Fibroblast of pulmonary artery (primary cell): ENCODE results near the gene MTMR2.
A peak's percentile ranks its signal among the peaks of the same experiment; 100 is the strongest.

ENCODE experiments used
- DNase-seq: peaks from one replicate; pipeline ENCODE4 v3.0.0-alpha.2; 2010; ENCODE audit warnings: low read depth
- H3K4me3 ChIP-seq: replicated peaks from 2 replicates; pipeline ENCODE4 v1.5.1; 2011; ENCODE audit warnings: low read depth, mild to moderate bottlenecking, control low read depth, low read length, moderate library complexity
- TF ChIP-seq, protein P1 (sequence below): IDR thresholded peaks from 2 replicates; pipeline ENCODE4 v1.5.1; 2011; ENCODE audit warnings: mild to moderate bottlenecking, control low read depth, low read length, inconsistent platforms; ENCODE audit errors: missing control alignments

The MTMR2 gene

DNA sequence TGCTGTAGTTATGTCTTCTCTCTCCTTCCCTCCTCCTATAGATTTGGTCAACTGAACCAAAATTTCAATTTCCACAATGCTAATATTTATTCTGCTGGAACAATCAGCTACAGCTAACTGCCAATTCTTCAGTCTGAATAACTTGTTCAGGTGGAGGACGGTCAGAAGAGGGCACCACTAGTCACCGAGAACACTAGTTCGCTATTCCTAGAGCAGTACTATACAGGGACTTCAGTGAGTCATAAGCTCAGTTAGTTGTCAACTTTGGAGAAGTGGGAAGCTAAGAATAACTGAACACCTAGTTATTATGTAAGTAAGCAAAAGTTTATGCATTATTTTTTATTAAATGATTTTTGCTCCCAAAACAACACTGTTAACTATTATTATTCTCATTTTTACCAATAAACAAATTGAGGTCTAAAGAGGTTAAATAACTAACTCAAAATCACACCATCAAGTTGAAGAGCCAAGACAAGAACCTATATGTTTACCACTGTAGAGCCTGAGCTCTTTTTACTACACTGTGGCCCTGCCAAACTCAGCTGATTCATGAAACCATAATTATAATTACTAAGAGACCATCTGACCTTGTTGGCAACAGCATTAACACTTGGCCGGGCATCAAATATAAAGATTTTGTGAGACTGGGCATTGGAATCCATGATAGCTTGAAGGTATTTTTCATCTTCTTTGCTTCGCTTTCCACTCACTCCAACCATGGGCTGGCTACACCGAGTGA is 74.7 kb downstream of the MTMR2 start:
- H3K4me3 ChIP-seq = no peak overlapping the region
- peak; percentile 88 for DNase-seq
- TF ChIP-seq, protein P1, sequence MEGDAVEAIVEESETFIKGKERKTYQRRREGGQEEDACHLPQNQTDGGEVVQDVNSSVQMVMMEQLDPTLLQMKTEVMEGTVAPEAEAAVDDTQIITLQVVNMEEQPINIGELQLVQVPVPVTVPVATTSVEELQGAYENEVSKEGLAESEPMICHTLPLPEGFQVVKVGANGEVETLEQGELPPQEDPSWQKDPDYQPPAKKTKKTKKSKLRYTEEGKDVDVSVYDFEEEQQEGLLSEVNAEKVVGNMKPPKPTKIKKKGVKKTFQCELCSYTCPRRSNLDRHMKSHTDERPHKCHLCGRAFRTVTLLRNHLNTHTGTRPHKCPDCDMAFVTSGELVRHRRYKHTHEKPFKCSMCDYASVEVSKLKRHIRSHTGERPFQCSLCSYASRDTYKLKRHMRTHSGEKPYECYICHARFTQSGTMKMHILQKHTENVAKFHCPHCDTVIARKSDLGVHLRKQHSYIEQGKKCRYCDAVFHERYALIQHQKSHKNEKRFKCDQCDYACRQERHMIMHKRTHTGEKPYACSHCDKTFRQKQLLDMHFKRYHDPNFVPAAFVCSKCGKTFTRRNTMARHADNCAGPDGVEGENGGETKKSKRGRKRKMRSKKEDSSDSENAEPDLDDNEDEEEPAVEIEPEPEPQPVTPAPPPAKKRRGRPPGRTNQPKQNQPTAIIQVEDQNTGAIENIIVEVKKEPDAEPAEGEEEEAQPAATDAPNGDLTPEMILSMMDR = peak; percentile 72

DNA sequence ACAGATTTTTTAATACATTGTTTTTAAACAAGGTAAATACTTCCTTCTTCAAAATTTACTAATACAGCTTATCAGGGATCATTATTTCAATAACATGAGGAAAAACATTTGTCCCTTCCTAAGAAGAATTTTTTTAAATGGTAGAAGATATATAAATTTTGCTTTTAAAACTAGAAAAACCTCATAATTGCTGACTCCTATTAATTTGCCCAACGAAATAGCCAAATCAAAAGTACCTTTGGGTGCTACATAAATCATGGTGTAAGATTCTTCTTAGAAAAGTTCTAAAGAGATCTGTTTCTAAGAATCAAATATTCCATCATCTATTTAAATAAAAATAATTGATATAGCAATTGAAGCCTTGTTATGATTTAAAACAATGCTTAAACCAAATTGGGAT is 78.7 kb downstream of the MTMR2 start:
- TF ChIP-seq, protein P1 = no peak
- no peak overlapping the region for H3K4me3 ChIP-seq
- DNase-seq = no peak

DNA sequence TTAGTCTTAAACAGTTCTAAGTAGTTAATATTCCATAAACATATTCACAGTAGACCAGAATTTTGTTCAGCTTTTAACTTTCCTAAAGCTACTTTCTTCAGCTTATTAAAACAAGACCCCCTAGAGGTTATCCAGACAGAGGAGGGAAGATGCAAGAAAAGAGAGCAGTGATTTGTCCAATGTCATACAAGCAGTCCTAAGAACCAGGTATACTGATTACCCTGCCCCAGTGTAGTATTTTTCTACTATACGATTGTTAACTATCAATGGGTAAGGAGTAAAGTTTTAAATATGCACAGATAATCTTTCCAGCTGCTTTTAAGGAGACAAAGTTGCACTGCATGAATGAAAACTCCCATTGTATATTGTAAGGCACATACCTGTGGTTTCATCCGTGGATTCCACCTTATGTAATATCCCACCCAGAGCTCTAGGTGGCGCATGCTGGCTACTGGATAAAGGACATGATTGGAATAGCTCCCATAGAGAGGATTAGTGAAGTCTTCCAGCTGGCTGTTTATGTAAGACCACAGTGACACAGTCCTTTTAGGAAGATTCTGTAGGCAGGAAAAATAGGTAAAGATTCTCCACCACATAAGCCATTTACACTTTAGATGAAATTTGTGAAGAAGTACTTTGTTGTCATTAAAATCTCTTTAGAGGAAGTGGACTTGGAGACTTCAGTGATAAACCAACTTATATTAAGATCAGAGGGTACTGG is 88.0 kb downstream of the MTMR2 start:
- DNase-seq = peak; percentile 93
- TF ChIP-seq, protein P1 = peak; percentile 96
- H3K4me3 ChIP-seq = no peak overlapping the region

DNA sequence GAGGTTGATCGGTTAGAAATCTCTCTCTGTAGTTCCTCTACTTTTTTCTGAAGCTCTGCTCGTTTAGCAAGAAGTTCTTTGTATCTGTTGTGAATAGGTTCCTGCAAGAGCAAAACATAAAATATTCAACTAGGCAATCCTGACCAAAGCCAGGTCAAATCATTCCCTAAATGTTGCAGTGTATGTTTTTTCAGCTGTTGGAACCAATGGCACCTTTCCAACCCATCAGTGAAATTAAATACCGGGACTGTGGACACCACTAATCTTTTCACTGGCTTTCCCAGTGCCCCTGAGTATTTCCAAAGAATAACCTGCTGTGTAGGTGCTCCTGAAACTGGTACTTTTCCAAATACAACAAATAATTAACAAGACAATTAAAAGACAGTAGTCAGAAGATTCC is 88.6 kb downstream of the MTMR2 start:
- DNase-seq = no peak
- TF ChIP-seq, protein P1 = no peak
- no peak overlapping the region for H3K4me3 ChIP-seq

DNA sequence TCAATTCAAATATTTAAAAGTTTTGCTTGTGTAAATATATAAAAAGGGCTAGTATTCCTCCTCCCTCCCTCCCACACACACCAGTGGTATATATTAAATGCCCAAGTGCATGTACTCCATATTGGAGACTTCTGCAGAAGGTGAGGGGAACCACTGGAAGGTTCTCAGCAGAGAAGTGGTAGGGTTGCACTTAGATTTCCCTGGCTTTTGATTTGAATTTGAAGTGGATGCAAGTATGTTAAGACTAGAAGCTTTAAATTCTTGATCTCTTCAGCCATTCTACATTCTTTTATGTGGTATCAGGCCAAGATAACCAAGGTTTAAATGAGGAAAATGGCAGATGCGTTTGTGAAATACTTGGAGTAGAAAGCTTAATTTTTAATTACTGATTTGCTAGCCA is 90.5 kb downstream of the MTMR2 start:
- DNase-seq = no peak
- H3K4me3 ChIP-seq = no peak overlapping the region
- TF ChIP-seq, protein P1 = no peak

DNA sequence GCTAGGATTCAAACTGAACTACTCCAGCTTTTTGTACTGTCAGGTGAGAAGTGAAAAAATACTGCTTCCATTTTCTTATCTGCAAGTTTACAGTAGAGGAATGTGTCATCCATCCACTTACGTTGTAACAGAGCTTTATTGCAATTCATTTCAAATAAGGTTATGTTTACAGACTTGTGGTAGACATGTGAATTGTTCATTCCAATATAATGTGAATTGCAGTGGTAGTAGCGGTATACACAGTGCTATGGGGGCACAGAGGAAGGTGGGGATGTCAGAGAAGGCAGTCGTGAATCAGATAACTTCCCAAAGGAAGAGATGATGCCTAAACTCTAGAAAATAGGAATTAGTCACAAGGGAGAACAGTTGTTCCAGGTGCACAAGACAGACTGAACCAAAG is 91.1 kb downstream of the MTMR2 start:
- TF ChIP-seq, protein P1 = no peak
- no peak overlapping the region for H3K4me3 ChIP-seq
- peak; percentile 29 for DNase-seq
